ENCODE data around the gene KLHL14.

DNA sequence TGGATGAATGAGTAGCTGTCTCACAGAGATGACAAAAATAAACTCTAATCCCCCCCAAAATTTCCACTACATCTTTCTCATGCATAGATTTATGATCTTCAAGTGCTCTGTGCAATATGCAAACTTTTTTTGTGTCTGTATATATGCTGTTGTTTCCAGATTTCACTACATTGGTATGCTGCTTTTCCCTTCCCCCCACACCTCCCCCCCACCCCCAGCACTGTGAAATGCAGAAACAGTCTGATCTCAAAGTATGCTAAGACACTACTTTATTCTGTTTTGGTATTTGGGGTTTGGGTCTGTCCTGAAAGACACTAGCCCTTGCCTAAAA lies 524 bp upstream of the KLHL14 start:
- TF ChIP-seq, protein P1, sequence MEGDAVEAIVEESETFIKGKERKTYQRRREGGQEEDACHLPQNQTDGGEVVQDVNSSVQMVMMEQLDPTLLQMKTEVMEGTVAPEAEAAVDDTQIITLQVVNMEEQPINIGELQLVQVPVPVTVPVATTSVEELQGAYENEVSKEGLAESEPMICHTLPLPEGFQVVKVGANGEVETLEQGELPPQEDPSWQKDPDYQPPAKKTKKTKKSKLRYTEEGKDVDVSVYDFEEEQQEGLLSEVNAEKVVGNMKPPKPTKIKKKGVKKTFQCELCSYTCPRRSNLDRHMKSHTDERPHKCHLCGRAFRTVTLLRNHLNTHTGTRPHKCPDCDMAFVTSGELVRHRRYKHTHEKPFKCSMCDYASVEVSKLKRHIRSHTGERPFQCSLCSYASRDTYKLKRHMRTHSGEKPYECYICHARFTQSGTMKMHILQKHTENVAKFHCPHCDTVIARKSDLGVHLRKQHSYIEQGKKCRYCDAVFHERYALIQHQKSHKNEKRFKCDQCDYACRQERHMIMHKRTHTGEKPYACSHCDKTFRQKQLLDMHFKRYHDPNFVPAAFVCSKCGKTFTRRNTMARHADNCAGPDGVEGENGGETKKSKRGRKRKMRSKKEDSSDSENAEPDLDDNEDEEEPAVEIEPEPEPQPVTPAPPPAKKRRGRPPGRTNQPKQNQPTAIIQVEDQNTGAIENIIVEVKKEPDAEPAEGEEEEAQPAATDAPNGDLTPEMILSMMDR (IDR thresholded peaks at IDR 0.05; ENCODE audit: poor library complexity), result no peak
- TF ChIP-seq EZH2 (IDR thresholded peaks at IDR 0.05; ENCODE audit: borderline replicate concordance), result no peak

Data from hepatocyte (in vitro differentiated cells).